NCI-H446 treated with DMSO at 0.1 percent for 48 hours (cell line): ENCODE data around the gene ZBTB48.

ENCODE experiments used
- DNase-seq: peaks from one replicate; lab custom pipeline; 2025; lab: John Stamatoyannopoulos, UW

The ZBTB48 gene

GRCh38 chr1:6612641-6613360, 33.0 kb downstream of the ZBTB48 start:
- DNase-seq = no peak

- peak; percentile 99 for DNase-seq
Observed at GRCh38 chr1:6613361-6614018, 33.7 kb downstream of the ZBTB48 start, which contains the start of gene PHF13. Gene PHF13 (plus strand): TSS chr1:6613731. CDS start chr1:6614067, 336 bp downstream.

GRCh38 chr1:6614019-6614928, 34.5 kb downstream of the ZBTB48 start:
- no peak for DNase-seq

- no peak for DNase-seq
Observed at GRCh38 chr1:6614929-6615785, 35.4 kb downstream of the ZBTB48 start.

GRCh38 chr1:6619045-6619444, 39.3 kb downstream of the ZBTB48 start:
- DNase-seq = no peak

- DNase-seq = no peak
Observed at GRCh38 chr1:6621429-6622391, 41.9 kb downstream of the ZBTB48 start.

GRCh38 chr1:6622396-6623152, 42.8 kb downstream of the ZBTB48 start:
- DNase-seq = no peak

GRCh38 chr1:6623269-6623965, 43.6 kb downstream of the ZBTB48 start:
- no peak for DNase-seq

GRCh38 chr1:6624710-6625583, 45.2 kb downstream of the ZBTB48 start, which contains the start of gene THAP3:
Gene THAP3 (plus strand): TSS chr1:6624868. CDS start chr1:6625219, 351 bp downstream.
- DNase-seq = peak; percentile 64

GRCh38 chr1:6625584-6626149, 45.9 kb downstream of the ZBTB48 start:
- DNase-seq = no peak

GRCh38 chr1:6627031-6627430, 47.2 kb downstream of the ZBTB48 start:
- no peak for DNase-seq

- DNase-seq = no peak
Observed at GRCh38 chr1:6627841-6628545, 48.2 kb downstream of the ZBTB48 start.

- no peak for DNase-seq
Observed at GRCh38 chr1:6628971-6629479, 49.2 kb downstream of the ZBTB48 start.

GRCh38 chr1:6630027-6630426, 50.2 kb downstream of the ZBTB48 start:
- DNase-seq = no peak

GRCh38 chr1:6631058-6631457, 51.3 kb downstream of the ZBTB48 start:
- DNase-seq = no peak
